C1 segment of cervical spinal cord (tissue), 14 donors: ENCODE results near the gene RAB1A.
A peak's percentile ranks its signal among the peaks of the same experiment; 100 is the strongest.

ENCODE experiments used
- DNase-seq, 14 donors: peaks; one replicate each; lab custom pipeline; 2025; lab: John Stamatoyannopoulos, UW

The RAB1A gene

GRCh38 chr2:65093211-65093610 is 36.7 kb downstream of the RAB1A start:
- no peak for DNase-seq

- no peak for DNase-seq
Observed at GRCh38 chr2:65092791-65093190, 37.1 kb downstream of the RAB1A start.

GRCh38 chr2:65085148-65085547 is 44.8 kb downstream of the RAB1A start:
- DNase-seq, result no peak

- DNase-seq, result peak in 3 of 14 donors; percentile 22 to 24 (median 23)
Observed at GRCh38 chr2:65081232-65081685, 48.6 kb downstream of the RAB1A start.

GRCh38 chr2:65079017-65079416 is 50.9 kb downstream of the RAB1A start:
- no peak for DNase-seq

GRCh38 chr2:65077898-65078297 is 52.0 kb downstream of the RAB1A start:
- DNase-seq, result no peak

GRCh38 chr2:65076345-65076710 is 53.6 kb downstream of the RAB1A start:
- no peak for DNase-seq

GRCh38 chr2:65075605-65076344 is 54.1 kb downstream of the RAB1A start:
- no peak for DNase-seq

GRCh38 chr2:65075176-65075575 is 54.7 kb downstream of the RAB1A start:
- no peak for DNase-seq

GRCh38 chr2:65073879-65074565 is 55.9 kb downstream of the RAB1A start:
- DNase-seq, result no peak

GRCh38 chr2:65072181-65072970 is 57.5 kb downstream of the RAB1A start:
- DNase-seq, result no peak

GRCh38 chr2:65071499-65072180 is 58.3 kb downstream of the RAB1A start:
- no peak for DNase-seq

- no peak for DNase-seq
Observed at GRCh38 chr2:65070856-65071255, 59.0 kb downstream of the RAB1A start.

- DNase-seq, result peak in 1 of 14 donors; percentile 29
Observed at GRCh38 chr2:65070172-65070830, 59.6 kb downstream of the RAB1A start.

- DNase-seq, result no peak
Observed at GRCh38 chr2:65069439-65069824, 60.5 kb downstream of the RAB1A start.

- peak in 1 of 14 donors; percentile 16 for DNase-seq
Observed at GRCh38 chr2:65067806-65068553, 61.9 kb downstream of the RAB1A start.

GRCh38 chr2:65064728-65065552 is 65.0 kb downstream of the RAB1A start:
- DNase-seq, result peak in 11 of 14 donors; percentile 35 to 73 (median 58)

GRCh38 chr2:65062843-65063825 is 66.8 kb downstream of the RAB1A start:
- DNase-seq, result peak in 1 of 14 donors; percentile 21
